NCI-H2227 treated with DMSO at 0.1 percent for 48 hours (cell line): ENCODE results near the gene CXCR6.

Experiments
- DNase-seq: peaks from one replicate; lab custom pipeline; 2025; lab: John Stamatoyannopoulos, UW

Gene CXCR6

GRCh38 chr3:45948881-45949280 lies 5.6 kb downstream of the CXCR6 start:
- no peak for DNase-seq

DNA sequence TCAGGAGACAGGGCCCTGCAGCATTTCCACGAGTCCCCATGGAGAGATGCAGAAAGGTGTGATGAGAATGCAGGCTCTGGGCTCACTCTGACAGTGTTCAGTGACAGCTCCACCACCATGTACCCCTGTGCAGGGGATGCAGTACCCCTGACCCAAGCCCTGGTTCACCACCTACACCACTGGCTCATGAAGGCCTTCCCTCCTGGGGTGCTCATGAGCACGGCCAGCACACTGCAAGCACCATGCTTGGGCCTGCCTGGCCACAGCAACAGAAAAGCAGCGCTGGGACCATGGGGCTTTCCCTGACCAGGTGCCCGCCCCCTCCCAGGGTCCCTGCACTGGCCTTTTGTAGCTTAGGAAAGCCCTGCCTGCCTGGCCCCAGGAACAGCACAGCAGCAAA lies 6.2 kb downstream of the CXCR6 start:
- no peak for DNase-seq

GRCh38 chr3:45950131-45950530 lies 6.9 kb downstream of the CXCR6 start:
- DNase-seq: no peak

DNA sequence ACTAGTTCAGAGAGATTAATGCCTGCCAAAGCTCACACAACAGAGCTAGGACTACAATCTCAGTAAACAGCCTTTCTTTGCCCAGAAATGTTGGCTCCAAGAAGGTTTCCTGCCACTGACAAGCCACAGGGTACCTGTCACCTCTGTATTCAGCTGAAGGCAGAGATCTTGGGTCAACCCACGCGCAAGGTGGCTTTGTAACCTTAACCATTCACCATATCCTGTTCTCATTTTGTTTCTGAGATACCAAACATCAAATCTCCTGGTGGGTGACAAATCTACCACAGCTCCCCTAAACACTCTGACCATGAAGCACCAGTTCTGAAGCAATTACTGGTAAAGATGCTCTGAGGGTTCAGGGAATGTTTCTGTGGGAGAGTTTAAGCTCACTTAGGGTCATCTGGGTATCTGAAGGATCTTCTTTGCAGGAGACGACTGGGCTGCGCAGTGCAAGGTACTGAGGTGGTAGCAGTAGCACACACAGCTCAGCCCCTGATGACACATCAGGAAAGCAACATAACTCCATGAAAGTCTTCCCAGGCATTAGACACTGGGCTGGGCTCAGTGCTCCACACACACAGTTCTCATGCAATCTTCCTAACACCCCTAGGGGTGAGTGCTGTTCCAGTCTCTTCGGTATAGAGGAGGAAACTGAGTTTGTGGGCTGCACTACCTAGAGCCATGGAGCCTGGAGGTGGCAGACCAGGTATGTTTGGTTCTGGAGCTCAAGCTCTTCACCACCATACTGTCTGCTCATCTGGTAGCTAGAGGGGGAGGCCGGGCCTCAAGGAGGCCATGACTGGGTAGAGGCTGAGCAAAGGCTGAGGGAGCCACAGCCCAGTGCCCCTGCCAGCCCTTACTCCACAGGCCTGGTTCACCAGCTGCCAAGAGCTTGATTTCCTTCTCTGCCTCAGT lies 7.7 kb downstream of the CXCR6 start:
- DNase-seq: no peak

- no peak for DNase-seq
Observed at GRCh38 chr3:45951946-45952345, 8.7 kb downstream of the CXCR6 start.

- no peak for DNase-seq
Observed at GRCh38 chr3:45952456-45952855, 9.2 kb downstream of the CXCR6 start.

GRCh38 chr3:45953536-45953935 lies 10.3 kb downstream of the CXCR6 start:
- DNase-seq: no peak

DNA sequence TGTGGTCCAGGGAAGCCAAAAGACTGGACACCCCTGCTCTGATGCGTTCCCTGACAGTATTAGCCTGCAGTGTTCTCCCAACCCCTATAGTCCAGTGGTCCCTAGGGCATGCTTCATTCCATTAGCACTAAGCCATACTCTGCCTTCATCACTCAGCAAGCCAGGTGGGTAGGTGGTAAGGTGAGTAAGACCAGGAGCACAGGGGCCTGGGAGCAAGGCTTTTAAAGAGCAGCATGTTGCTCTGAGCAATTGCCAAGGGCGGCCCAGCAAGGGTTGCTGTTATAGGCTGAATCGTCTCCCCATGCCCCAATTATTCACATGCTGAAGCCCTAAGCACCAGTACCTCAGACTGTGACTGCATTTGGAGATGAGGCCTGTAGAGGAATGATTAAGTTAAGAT lies 11.0 kb downstream of the CXCR6 start:
- no peak for DNase-seq

- DNase-seq: no peak
Observed at GRCh38 chr3:45955017-45955647, 11.9 kb downstream of the CXCR6 start.

- DNase-seq: no peak
Observed at GRCh38 chr3:45955706-45956105, 12.4 kb downstream of the CXCR6 start.

GRCh38 chr3:45957586-45957985 lies 14.3 kb downstream of the CXCR6 start:
- DNase-seq: peak; percentile 2

DNA sequence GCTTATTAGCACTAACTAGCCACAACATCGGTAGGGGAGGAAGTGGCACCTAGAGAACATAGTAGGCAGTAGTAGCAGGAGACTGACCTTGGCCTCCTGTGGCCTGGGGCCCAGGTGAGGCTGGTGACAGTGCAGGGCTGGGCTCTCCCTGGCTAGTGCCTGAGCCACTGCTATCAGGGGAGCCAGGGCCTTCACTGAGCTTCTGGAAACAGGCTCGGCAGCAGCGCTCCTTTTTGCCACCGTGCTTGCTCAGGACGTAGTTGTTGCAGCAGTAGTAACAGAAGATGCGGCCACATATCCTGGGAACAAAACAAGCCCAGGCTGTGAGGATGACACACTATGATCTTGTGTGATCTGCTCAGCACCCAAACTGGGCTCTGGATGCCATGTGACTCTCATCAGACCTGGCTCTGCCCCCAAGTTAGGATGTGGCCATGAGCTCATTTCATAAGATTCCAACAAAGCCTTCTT lies 15.1 kb downstream of the CXCR6 start:
- DNase-seq: no peak

- no peak for DNase-seq
Observed at GRCh38 chr3:45959201-45959600, 15.9 kb downstream of the CXCR6 start.

- no peak for DNase-seq
Observed at GRCh38 chr3:45960289-45960688, 17.0 kb downstream of the CXCR6 start.

DNA sequence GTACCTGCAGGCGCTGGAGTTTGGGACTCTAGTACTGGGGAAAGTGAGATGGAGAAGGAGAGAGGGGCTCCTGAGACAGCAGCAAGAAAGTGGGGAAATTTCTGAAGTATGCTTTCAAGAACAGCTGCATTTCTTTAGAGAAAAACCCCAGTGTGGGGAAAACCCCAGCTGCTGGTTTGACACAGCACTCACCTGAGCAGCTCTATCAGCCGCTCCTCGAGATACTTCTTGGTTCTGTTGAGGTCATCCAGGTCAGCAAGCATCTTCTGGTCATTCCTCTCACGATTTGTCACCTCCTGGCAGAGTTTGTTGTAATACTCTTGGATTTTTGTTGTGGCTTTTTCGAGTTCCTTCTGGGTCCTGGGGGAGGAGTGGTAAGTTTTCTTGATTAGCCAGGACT lies 18.8 kb downstream of the CXCR6 start:
- no peak for DNase-seq

- DNase-seq: no peak
Observed at GRCh38 chr3:45964139-45964538, 20.9 kb downstream of the CXCR6 start.

GRCh38 chr3:45965253-45965652 lies 22.0 kb downstream of the CXCR6 start:
- DNase-seq: no peak

- no peak for DNase-seq
Observed at GRCh38 chr3:45965653-45966052, 22.4 kb downstream of the CXCR6 start.

- DNase-seq: no peak
Observed at GRCh38 chr3:45966371-45966791, 23.1 kb downstream of the CXCR6 start.

DNA sequence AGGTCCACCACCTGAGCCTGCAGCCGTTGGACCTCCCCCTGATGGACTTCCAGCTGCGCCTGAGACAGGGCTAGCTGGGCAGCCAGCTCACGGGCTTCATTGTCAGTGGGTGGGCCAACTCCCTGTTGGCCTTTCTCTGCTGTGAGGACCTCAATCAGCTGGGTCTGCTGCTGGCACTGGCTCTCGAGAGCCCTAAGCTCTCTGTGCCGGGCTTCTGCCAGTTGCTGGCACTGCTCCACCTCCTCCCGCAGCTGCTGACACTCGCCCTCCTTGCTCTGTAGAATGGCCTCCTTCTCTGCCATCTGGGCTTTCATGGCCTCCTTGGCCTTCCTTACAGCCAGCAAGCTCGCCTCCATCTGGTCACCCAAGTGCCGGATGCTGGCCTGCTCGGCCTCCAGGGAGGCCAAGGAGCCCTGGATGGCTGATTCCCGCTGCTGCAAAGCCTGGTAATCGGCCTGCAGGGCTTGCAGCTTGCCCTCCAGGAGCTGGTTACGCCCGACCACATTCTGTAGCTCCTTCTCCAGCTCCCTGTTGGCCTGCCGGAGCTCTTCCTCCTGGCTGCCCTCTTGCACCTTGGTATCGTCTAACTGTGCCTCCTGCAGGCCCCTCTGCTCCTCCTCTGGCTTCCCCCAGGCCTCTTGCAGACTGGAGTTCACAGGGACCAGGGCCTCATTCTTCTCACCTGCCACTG lies 23.8 kb downstream of the CXCR6 start:
- DNase-seq: no peak

DNA sequence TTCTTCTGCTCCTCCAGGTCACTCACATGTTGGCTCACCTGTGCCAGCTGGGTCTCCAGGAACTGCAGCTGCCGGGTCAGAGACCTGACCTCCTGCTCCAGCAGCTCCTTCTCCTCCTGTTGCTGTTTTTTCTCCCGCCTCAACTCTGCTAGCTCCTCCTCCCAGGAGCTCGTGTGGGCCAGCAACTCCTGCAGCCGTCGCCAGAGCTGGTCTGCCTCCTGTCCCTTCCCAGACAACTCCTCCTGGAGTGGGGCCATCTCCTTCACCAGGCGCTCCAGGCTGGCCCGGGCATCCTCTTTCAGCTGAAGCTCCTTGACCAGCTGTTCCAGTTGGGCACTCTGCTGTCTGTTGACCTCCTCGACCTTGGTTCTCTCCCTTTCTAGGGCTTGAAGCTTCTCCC lies 24.5 kb downstream of the CXCR6 start:
- DNase-seq: no peak

- no peak for DNase-seq
Observed at GRCh38 chr3:45968149-45968548, 24.9 kb downstream of the CXCR6 start.

- DNase-seq: no peak
Observed at GRCh38 chr3:45968706-45969105, 25.4 kb downstream of the CXCR6 start.
